Measurements from ENCODE around the gene MANSC1.
"Not testable (repeated sequence)": the region's sequence is repeated elsewhere in the genome, so short reads cannot be mapped to it uniquely, and the experiment has no call there.

MANSC1 gene

DNA sequence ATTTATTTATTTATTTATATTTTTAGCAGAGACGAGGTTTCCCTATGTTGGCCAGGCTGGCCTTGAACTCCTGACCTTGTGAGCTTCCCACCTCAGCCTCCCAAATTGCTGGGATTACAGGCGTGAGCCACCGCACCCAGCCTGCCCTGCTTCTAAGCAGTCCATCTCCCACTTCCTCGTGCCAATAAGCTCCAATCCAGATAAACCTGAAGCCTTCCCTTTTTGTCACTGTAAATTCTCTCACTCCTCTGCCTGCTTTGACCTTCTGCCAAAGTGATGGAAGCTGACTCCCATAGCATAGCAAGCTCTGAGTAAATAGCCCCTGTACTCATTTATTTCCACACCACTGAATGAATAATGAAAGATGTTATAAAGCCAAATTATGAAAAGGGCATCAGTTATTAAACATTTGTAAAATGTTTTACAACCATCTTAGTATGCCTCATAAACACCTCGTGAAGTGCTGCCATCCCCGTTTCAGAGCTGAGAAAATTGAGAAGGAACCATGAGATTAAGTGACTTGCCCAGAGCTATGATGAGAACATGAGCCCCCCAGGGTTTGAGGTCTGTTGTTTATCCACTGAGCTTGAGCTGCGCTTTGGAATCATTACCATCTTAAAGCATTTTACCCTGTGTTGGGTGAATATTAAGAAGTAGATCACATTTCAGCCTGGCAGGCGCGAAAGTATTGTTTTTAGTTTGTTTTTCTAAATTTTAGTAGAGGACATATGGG lies 30.4 kb downstream of the MANSC1 start:
- ATAC-seq (no peak), DNase-seq (no peak)
- H3K9me3 Mint-ChIP-seq, result no peaks in the 10 kb centered on the region
- no peak overlapping the region for H3K27ac Mint-ChIP-seq
- H3K4me3 Mint-ChIP-seq, result no peak overlapping the region
- no peaks in the 10 kb centered on the region for H3K36me3 Mint-ChIP-seq (ENCODE audit: low read depth)
- no peaks in the 10 kb centered on the region for H3K4me1 Mint-ChIP-seq
- no peaks in the 10 kb centered on the region for H3K27me3 Mint-ChIP-seq

- H3K4me3 Mint-ChIP-seq, result no peak overlapping the region
These were observed 34.2 kb downstream of the MANSC1 start for GRCh38 chr12:12315838-12316237.

GRCh38 chr12:12310695-12311094 lies 39.3 kb downstream of the MANSC1 start:
- not testable (repeated sequence) for H3K36me3 Mint-ChIP-seq (ENCODE audit: low read depth); ATAC-seq; H3K9me3 Mint-ChIP-seq; H3K27ac Mint-ChIP-seq; H3K27me3 Mint-ChIP-seq; H3K4me1 Mint-ChIP-seq; H3K4me3 Mint-ChIP-seq; DNase-seq

More at GRCh38 chr12:12315838-12316237, 34.2 kb downstream of the MANSC1 start:
- Mint-ChIP-seq H3K27me3 (no peaks in the 10 kb centered on the region), H3K36me3 (ENCODE audit: low read depth) (no peaks in the 10 kb centered on the region), H3K4me1 (peaks cover 3% of the 10 kb centered on the region), H3K27ac (no peak overlapping the region), H3K9me3 (no peaks in the 10 kb centered on the region)
- no peak for ATAC-seq
- DNase-seq, result no peak

DNA sequence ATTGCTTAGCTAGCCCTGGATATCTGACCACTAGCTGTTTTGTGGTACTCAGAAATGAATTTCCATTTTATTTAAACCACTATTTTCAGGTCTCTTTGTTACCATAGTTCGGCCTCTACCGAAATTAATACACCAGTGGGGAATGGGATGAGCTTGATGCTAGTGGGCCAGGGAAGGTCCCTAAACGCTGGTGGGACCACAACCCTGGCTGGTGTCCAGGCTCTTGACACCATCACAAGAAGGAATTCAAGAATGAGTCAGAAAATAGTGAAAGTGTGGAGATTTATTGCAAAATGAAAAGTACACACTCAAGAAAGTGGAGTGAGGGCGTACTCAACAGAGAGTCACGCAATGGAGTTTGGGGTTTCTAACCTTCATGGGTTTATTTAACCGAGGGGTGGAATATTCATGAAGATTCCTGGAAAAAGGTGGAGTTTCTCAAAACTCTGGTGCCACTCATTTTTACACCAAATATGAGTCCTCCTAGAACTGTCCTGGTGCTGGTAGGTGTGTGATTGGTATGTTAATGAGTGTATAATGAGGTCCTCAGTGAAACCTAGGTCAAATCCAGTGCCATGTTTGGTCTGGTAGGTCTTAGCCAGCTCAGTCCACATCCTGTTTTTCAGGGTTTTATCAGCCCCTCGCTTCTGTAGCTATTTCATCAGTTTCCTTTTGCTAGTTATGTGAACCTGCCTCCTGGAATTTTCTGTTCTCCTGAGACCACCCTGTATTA lies 44.3 kb downstream of the MANSC1 start:
- Mint-ChIP-seq H3K9me3 (no peaks in the 10 kb centered on the region), H3K36me3 (ENCODE audit: low read depth) (no peaks in the 10 kb centered on the region), H3K4me3 (no peak overlapping the region), H3K27me3 (peaks cover 4% of the 10 kb centered on the region), H3K4me1 (no peaks in the 10 kb centered on the region), H3K27ac (no peak overlapping the region)
- no peak for DNase-seq
- peak; percentile 49 for ATAC-seq

DNA sequence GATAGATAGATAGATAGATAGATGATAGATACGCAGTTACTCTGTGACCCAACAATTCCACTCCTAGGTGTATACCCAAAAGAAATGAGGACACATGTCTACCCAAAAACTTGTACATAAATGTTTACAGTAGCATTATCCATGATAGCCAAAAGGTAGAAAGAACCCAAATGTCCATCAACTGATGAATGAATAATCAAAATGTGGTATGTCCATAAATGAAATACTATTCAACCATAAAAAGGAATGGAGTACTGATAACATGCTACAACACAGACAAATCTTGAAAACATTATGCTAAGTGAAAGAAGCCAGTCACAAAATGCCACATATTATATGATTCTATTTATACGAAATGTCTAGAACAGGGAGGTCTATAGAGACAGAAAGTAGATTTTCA lies 47.1 kb downstream of the MANSC1 start:
- ATAC-seq, result no peak
- H3K27me3 Mint-ChIP-seq, result peaks cover 4% of the 10 kb centered on the region

GRCh38 chr12:12301122-12301521 lies 48.9 kb downstream of the MANSC1 start:
- no peaks in the 10 kb centered on the region for H3K36me3 Mint-ChIP-seq (ENCODE audit: low read depth)
- no peak overlapping the region for H3K27ac Mint-ChIP-seq
- H3K4me1 Mint-ChIP-seq, result no peaks in the 10 kb centered on the region
- no peak overlapping the region for H3K4me3 Mint-ChIP-seq
- peaks cover 4% of the 10 kb centered on the region for H3K27me3 Mint-ChIP-seq
- no peaks in the 10 kb centered on the region for H3K9me3 Mint-ChIP-seq
- DNase-seq (no peak), ATAC-seq (no peak)

More for the DNA sequence above, 47.1 kb downstream of the MANSC1 start:
- no peak for DNase-seq
- H3K9me3 Mint-ChIP-seq, result no peaks in the 10 kb centered on the region
- no peak overlapping the region for H3K27ac Mint-ChIP-seq
- H3K36me3 Mint-ChIP-seq (ENCODE audit: low read depth), result no peaks in the 10 kb centered on the region
- no peaks in the 10 kb centered on the region for H3K4me1 Mint-ChIP-seq
- no peak overlapping the region for H3K4me3 Mint-ChIP-seq

GRCh38 chr12:12297201-12297830 lies 52.7 kb downstream of the MANSC1 start:
- Mint-ChIP-seq H3K27ac (no peak overlapping the region), H3K4me3 (no peak overlapping the region), H3K36me3 (ENCODE audit: low read depth) (no peaks in the 10 kb centered on the region), H3K9me3 (no peaks in the 10 kb centered on the region), H3K4me1 (no peaks in the 10 kb centered on the region), H3K27me3 (peaks cover 4% of the 10 kb centered on the region)
- ATAC-seq (no peak), DNase-seq (no peak)

- Mint-ChIP-seq H3K36me3 (ENCODE audit: low read depth) (no peaks in the 10 kb centered on the region), H3K27me3 (no peaks in the 10 kb centered on the region), H3K9me3 (no peaks in the 10 kb centered on the region), H3K4me3 (no peak overlapping the region), H3K27ac (no peak overlapping the region), H3K4me1 (no peaks in the 10 kb centered on the region)
- ATAC-seq (no peak), DNase-seq (no peak)
These were observed 55.6 kb downstream of the MANSC1 start for GRCh38 chr12:12294215-12295005.

- no peak for DNase-seq
- ATAC-seq, result no peak
- Mint-ChIP-seq H3K36me3 (ENCODE audit: low read depth) (no peaks in the 10 kb centered on the region), H3K27ac (no peak overlapping the region), H3K4me3 (no peak overlapping the region), H3K9me3 (no peaks in the 10 kb centered on the region), H3K27me3 (peaks cover under 1% of the 10 kb centered on the region), H3K4me1 (no peaks in the 10 kb centered on the region)
These were observed 59.8 kb downstream of the MANSC1 start for GRCh38 chr12:12290206-12290605.

DNA sequence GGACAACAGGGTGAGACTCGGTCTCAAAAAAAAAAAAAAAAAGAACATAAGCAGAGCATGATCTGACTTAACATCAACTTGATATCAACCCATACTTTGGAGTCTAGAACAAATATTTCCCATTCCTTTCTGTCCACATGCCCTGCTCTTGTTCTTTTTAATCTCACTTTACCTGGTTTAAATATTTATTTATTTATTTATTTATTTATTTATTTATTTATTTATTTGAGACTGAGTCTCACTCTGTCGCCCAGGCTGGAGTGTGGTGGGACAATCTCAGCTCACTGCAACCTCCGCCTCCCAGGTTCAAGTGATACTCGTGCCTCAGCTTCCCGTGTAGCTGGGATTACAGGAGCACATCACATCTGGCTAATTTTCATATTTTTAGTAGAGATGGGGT lies 63.6 kb downstream of the MANSC1 start:
- Mint-ChIP-seq H3K27ac (no peak overlapping the region), H3K27me3 (peaks cover 4% of the 10 kb centered on the region), H3K9me3 (no peaks in the 10 kb centered on the region), H3K4me3 (no peak overlapping the region), H3K4me1 (peaks cover 8% of the 10 kb centered on the region), H3K36me3 (ENCODE audit: low read depth) (no peaks in the 10 kb centered on the region)
- ATAC-seq, result no peak
- no peak for DNase-seq

DNA sequence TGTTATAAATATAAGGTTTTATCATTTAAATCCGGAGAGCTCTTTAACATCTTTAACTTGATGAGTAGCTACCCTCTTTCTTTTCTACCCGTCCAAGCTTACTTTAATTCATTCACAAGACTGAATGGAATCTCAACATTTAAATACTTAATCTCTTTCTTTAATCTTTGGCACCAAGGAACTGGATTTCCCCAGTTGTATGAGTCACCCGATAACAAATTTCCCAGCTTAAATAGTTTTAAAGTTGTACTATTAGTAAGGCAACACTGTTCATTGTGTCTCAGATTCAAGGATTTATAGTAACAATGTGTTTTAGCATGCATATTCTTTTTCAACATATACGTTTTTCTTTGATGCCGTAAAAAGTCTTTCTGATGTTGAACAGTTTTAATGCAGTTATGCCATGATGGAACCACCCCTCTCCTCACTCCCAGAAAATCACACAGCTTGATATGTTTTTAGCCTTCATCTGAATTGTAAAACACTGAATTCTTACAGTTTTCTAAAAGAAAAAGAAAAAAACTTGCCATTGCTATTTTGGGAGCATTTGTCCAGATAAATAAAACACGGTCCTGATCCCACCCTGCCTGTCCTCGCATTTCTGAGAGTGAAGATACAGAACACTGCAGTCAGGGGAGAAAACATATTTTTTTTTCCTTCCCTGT lies 67.1 kb downstream of the MANSC1 start:
- DNase-seq, result no peak
- Mint-ChIP-seq H3K27ac (no peak overlapping the region), H3K4me1 (peaks cover 8% of the 10 kb centered on the region), H3K27me3 (peaks cover 9% of the 10 kb centered on the region), H3K9me3 (peaks cover 1% of the 10 kb centered on the region), H3K36me3 (ENCODE audit: low read depth) (no peaks in the 10 kb centered on the region), H3K4me3 (no peak overlapping the region)
- ATAC-seq, result no peak

- Mint-ChIP-seq H3K27me3 (peaks cover 9% of the 10 kb centered on the region), H3K27ac (no peak overlapping the region), H3K9me3 (peaks cover 8% of the 10 kb centered on the region), H3K36me3 (ENCODE audit: low read depth) (no peaks in the 10 kb centered on the region), H3K4me3 (no peak overlapping the region), H3K4me1 (peaks cover 8% of the 10 kb centered on the region)
- ATAC-seq (no peak), DNase-seq (no peak)
These were observed 67.8 kb downstream of the MANSC1 start for GRCh38 chr12:12282202-12282601.

DNA sequence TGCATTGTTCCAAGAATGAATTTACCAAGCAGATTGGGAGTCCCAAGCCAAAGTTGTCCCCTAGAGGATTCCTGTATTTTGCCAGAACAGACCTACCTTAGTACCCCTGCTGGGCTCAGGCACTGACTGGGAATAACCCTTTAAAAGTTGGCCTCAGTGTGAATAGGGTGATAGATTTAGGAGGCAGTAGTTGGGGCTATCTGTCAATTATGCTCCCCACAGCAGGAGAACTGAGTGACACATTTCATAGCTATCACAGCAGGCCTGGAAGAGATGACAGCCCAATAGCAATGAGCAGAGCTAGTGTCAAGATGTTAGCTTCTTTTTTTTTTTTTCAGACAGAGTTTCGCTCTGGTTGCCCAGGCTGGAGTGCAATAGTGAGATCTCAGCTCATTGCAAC lies 68.9 kb downstream of the MANSC1 start:
- ATAC-seq (no peak), DNase-seq (no peak)
- H3K9me3 Mint-ChIP-seq, result peaks cover 12% of the 10 kb centered on the region
- H3K4me1 Mint-ChIP-seq, result peaks cover 8% of the 10 kb centered on the region
- H3K27me3 Mint-ChIP-seq, result peaks cover 9% of the 10 kb centered on the region
- no peaks in the 10 kb centered on the region for H3K36me3 Mint-ChIP-seq (ENCODE audit: low read depth)
- H3K27ac Mint-ChIP-seq, result no peak overlapping the region
- H3K4me3 Mint-ChIP-seq, result no peak overlapping the region

GRCh38 chr12:12278899-12279298 lies 71.1 kb downstream of the MANSC1 start:
- no peak for DNase-seq
- ATAC-seq, result no peak
- H3K27ac Mint-ChIP-seq, result no peak overlapping the region

More at GRCh38 chr12:12278899-12279298, 71.1 kb downstream of the MANSC1 start:
- no peak overlapping the region for H3K4me3 Mint-ChIP-seq
- no peaks in the 10 kb centered on the region for H3K36me3 Mint-ChIP-seq (ENCODE audit: low read depth)
- H3K9me3 Mint-ChIP-seq, result peaks cover 12% of the 10 kb centered on the region
- peaks cover 7% of the 10 kb centered on the region for H3K27me3 Mint-ChIP-seq
- peaks cover 8% of the 10 kb centered on the region for H3K4me1 Mint-ChIP-seq

Measured in activated naive CD8-positive, alpha-beta T cell treated with anti-CD3 and anti-CD28 coated beads, Interleukin-2, amount 50 U/mL, for 24 hours (primary cell).